Glutamatergic neuron (in vitro differentiated cells): ENCODE measurements around the gene WDFY1. TPM values are rescaled to one million over a fixed set of nuclear protein-coding genes. Genes with fewer than 3 reads are reported as not detected.
"Not testable (repeated sequence)": the region's sequence is repeated elsewhere in the genome, so short reads cannot be mapped to it uniquely, and the experiment has no call there.

Source experiments
- DNase-seq: peaks from one replicate; pipeline ENCODE4 v3.0.0; 2022
- H3K27ac Mint-ChIP-seq: one replicate; pipeline ENCODE4 v1.8.0; 2020; ENCODE audit warnings: mild to moderate bottlenecking, mixed read lengths, inconsistent platforms; ENCODE audit not compliant: unreplicated experiment
- H3K27me3 Mint-ChIP-seq: one replicate; pipeline ENCODE4 v1.8.0; 2020; ENCODE audit warnings: mild to moderate bottlenecking, moderate library complexity, mixed read lengths, inconsistent platforms; ENCODE audit not compliant: unreplicated experiment
- H3K36me3 Mint-ChIP-seq: one replicate; pipeline ENCODE4 v1.8.0; 2020; ENCODE audit warnings: mild to moderate bottlenecking, mixed read lengths, inconsistent platforms; ENCODE audit not compliant: unreplicated experiment
- H3K4me1 Mint-ChIP-seq: one replicate; pipeline ENCODE4 v1.8.0; 2020; ENCODE audit warnings: mild to moderate bottlenecking, low read depth, mixed read lengths, inconsistent platforms; ENCODE audit not compliant: unreplicated experiment
- H3K4me3 Mint-ChIP-seq: one replicate; pipeline ENCODE4 v1.8.0; 2020; ENCODE audit warnings: mild to moderate bottlenecking, mixed read lengths, inconsistent platforms; ENCODE audit not compliant: unreplicated experiment
- H3K9me3 Mint-ChIP-seq: one replicate; pipeline ENCODE4 v1.8.0; 2020; ENCODE audit warnings: mild to moderate bottlenecking, moderate library complexity, mixed read lengths, inconsistent platforms; ENCODE audit not compliant: unreplicated experiment
- CTCF ChIP-seq: fragments of 200-600 bp; sonication (generic); IDR thresholded peaks from one replicate; pipeline ENCODE4 v1.5.0; 2021; ENCODE audit not compliant: partially characterized antibody, unreplicated experiment
- total RNA-seq: library from RNA; stranded (reverse); fragmentation: NEBNext Ultra II Directional; extraction: Animal tissue kit (Norgen Biotek cat#: 25700); gene quantifications from one replicate; pipeline ENCODE4 v1.2.1, GENCODE V29; 2021; ENCODE audit not compliant: unreplicated experiment

Gene WDFY1
- total RNA-seq, 1 donor from 2014 or later, result 33.0 TPM

- DNase-seq, result peak; percentile 56
- Mint-ChIP-seq H3K27ac (peak overlapping the region; percentile 79), H3K4me1 (peaks cover 15% of the 10 kb centered on the region), H3K27me3 (peaks cover 5% of the 10 kb centered on the region), H3K9me3 (peaks cover 9% of the 10 kb centered on the region), H3K4me3 (peak overlapping the region; percentile 95), H3K36me3 (no peaks in the 10 kb centered on the region)
- no peak for TF ChIP-seq CTCF
Observed at GRCh38 chr2:223944166-223944702, 901 bp downstream of the WDFY1 start.

GRCh38 chr2:223943561-223944008, 1.6 kb downstream of the WDFY1 start:
- peaks cover 13% of the 10 kb centered on the region for H3K4me1 Mint-ChIP-seq

GRCh38 chr2:223943135-223943534, 2.0 kb downstream of the WDFY1 start:
- Mint-ChIP-seq H3K9me3 (peaks cover 9% of the 10 kb centered on the region), H3K4me3 (peak overlapping the region; percentile 95), H3K27me3 (peaks cover 3% of the 10 kb centered on the region), H3K36me3 (no peaks in the 10 kb centered on the region), H3K27ac (no peak overlapping the region), H3K4me1 (peaks cover 13% of the 10 kb centered on the region)
- no peak for TF ChIP-seq CTCF
- no peak for DNase-seq

More at GRCh38 chr2:223943561-223944008, 1.6 kb downstream of the WDFY1 start:
- Mint-ChIP-seq H3K27ac (peak overlapping the region; percentile 79), H3K9me3 (peaks cover 9% of the 10 kb centered on the region), H3K36me3 (no peaks in the 10 kb centered on the region), H3K27me3 (peaks cover 4% of the 10 kb centered on the region), H3K4me3 (peak overlapping the region; percentile 95)
- no peak for DNase-seq
- no peak for TF ChIP-seq CTCF

- peaks cover 9% of the 10 kb centered on the region for H3K9me3 Mint-ChIP-seq
- H3K4me3 Mint-ChIP-seq, result no peak overlapping the region
- H3K27ac Mint-ChIP-seq, result no peak overlapping the region
- no peak for TF ChIP-seq CTCF
- H3K36me3 Mint-ChIP-seq, result no peaks in the 10 kb centered on the region
- H3K27me3 Mint-ChIP-seq, result peaks cover 3% of the 10 kb centered on the region
- no peak for DNase-seq
- peaks cover 5% of the 10 kb centered on the region for H3K4me1 Mint-ChIP-seq
Observed at GRCh38 chr2:223941579-223942277, 3.4 kb downstream of the WDFY1 start.

GRCh38 chr2:223939438-223939837, 5.7 kb downstream of the WDFY1 start:
- H3K4me3 Mint-ChIP-seq, H3K9me3 Mint-ChIP-seq, DNase-seq, H3K27ac Mint-ChIP-seq, H3K4me1 Mint-ChIP-seq, H3K27me3 Mint-ChIP-seq, H3K36me3 Mint-ChIP-seq: not testable (repeated sequence)
